Mesothelial cell of epicardium (in vitro differentiated cells): ENCODE measurements around the gene TEX51. TPM values are rescaled to one million over a fixed set of nuclear protein-coding genes. Genes with fewer than 3 reads are reported as not detected.

ENCODE experiments used
- DNase-seq, 2 experiments: peaks; one replicate each; pipeline ENCODE4 v3.0.0; 2021; ENCODE audit warnings: low spot score in 2 of 2; ENCODE audit not compliant: unreplicated experiment in 2 of 2
- H3K27ac Mint-ChIP-seq: 2 replicates; pipeline ENCODE4 v1.8.0; 2021; ENCODE audit warnings: mixed read lengths
- H3K27me3 Mint-ChIP-seq: 2 replicates; pipeline ENCODE4 v1.8.0; 2021; ENCODE audit warnings: low read depth, mixed read lengths
- H3K36me3 Mint-ChIP-seq: 2 replicates; pipeline ENCODE4 v1.8.0; 2021; ENCODE audit warnings: mixed read lengths
- H3K4me1 Mint-ChIP-seq: 2 replicates; pipeline ENCODE4 v1.8.0; 2021; ENCODE audit warnings: mixed read lengths
- H3K4me3 Mint-ChIP-seq: 2 replicates; pipeline ENCODE4 v1.8.0; 2021; ENCODE audit warnings: mild to moderate bottlenecking, moderate library complexity, mixed read lengths
- H3K9me3 Mint-ChIP-seq: 2 replicates; pipeline ENCODE4 v1.8.0; 2021; ENCODE audit warnings: mixed read lengths
- CTCF ChIP-seq: fragments of 200-600 bp; sonication (generic); IDR thresholded peaks from one replicate; pipeline ENCODE4 v1.5.0; 2021; ENCODE audit warnings: antibody characterized with exemption; ENCODE audit not compliant: unreplicated experiment
- total RNA-seq: library from RNA; stranded (reverse); gene quantifications from 3 replicates; pipeline ENCODE4 v1.2.1, GENCODE V29; 2021

Gene TEX51
- total RNA-seq, 1 donor from 2014 or later, result not detected

- peaks cover 4% of the 10 kb centered on the region for H3K4me1 Mint-ChIP-seq
- peaks cover 24% of the 10 kb centered on the region for H3K9me3 Mint-ChIP-seq
- no peak overlapping the region for H3K4me3 Mint-ChIP-seq
- no peak overlapping the region for H3K27ac Mint-ChIP-seq
- DNase-seq, result no peak
- peaks cover 29% of the 10 kb centered on the region for H3K27me3 Mint-ChIP-seq
- no peak for TF ChIP-seq CTCF
- H3K36me3 Mint-ChIP-seq, result no peaks in the 10 kb centered on the region
Measured at GRCh38 chr2:126932529-126932928, 33.8 kb downstream of the TEX51 start.

- Mint-ChIP-seq H3K4me3 (no peak overlapping the region), H3K36me3 (no peaks in the 10 kb centered on the region), H3K9me3 (peaks cover 19% of the 10 kb centered on the region), H3K4me1 (peaks cover 4% of the 10 kb centered on the region), H3K27ac (no peak overlapping the region), H3K27me3 (peaks cover 29% of the 10 kb centered on the region)
- no peak for DNase-seq
- TF ChIP-seq CTCF, result no peak
Measured at GRCh38 chr2:126932966-126933710, 34.4 kb downstream of the TEX51 start.

DNA sequence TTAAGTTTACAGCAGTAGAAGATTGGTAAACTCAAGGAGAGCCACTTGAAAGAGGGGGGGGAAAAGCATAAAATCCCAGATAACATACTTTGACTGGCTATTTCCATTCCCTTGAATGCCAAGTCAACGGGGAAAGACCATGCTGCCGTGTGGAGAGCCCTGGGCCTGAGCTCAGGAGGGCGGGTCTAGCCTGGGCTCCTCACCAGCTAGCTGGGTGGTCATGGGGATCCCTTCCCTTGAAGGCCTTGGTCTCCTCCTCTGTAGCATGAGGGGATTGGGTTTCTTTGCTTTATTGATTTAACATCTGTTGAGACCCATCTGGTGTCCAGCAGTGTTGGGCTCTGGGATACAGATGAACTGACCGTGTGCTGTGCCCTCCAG is 35.0 kb downstream of the TEX51 start:
- no peak for TF ChIP-seq CTCF

DNA sequence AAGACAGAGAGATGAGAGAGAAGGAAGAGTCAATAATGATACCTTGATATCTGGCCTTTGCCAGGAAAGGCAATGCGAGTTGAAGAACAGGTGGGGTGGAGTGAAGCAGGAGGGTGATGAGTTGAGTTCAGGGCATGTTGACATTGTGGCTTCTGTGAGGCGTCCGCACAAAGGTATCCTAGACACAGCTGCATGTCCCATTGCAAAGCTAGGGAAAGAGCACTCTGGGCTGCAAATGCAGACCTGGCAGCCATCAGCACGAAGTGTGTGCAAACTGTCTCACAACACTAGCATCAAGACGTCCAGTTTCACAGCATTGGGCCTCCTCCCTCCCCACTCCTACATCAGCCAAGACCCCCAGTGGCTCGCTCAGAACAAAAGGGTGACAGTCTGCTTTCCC is 36.1 kb downstream of the TEX51 start:
- DNase-seq, result no peak
- no peak for TF ChIP-seq CTCF
- Mint-ChIP-seq H3K27ac (no peak overlapping the region), H3K9me3 (peaks cover 9% of the 10 kb centered on the region), H3K4me3 (no peak overlapping the region), H3K36me3 (no peaks in the 10 kb centered on the region), H3K4me1 (peaks cover 4% of the 10 kb centered on the region), H3K27me3 (peaks cover 36% of the 10 kb centered on the region)

More for the DNA sequence above, 35.0 kb downstream of the TEX51 start:
- Mint-ChIP-seq H3K27me3 (peaks cover 33% of the 10 kb centered on the region), H3K27ac (no peak overlapping the region), H3K4me1 (peaks cover 4% of the 10 kb centered on the region), H3K4me3 (no peak overlapping the region), H3K9me3 (peaks cover 19% of the 10 kb centered on the region), H3K36me3 (no peaks in the 10 kb centered on the region)
- DNase-seq, result no peak

DNA sequence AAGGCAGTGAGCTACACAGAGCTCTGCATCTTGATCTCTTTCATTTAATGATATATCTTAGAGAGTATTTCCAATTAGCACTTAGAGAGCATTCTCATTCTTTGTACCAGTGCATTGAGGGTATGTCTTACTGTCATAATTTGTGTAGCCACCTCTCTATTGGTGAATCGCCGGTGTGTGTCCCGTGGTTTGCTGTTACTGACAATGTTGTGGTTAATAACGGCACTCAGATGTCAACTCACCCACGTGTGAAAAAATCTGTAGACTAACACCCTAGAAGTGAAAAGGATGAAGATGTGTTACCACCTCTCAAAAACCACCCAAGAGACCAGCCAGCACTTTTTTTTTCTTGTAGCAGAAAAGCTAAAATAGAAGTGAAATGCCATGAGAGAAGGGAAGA is 37.1 kb downstream of the TEX51 start:
- peaks cover 4% of the 10 kb centered on the region for H3K4me1 Mint-ChIP-seq
- H3K27me3 Mint-ChIP-seq, result peaks cover 38% of the 10 kb centered on the region
- H3K27ac Mint-ChIP-seq, result no peak overlapping the region
- no peak for TF ChIP-seq CTCF
- no peak for DNase-seq
- no peaks in the 10 kb centered on the region for H3K9me3 Mint-ChIP-seq
- no peaks in the 10 kb centered on the region for H3K36me3 Mint-ChIP-seq
- no peak overlapping the region for H3K4me3 Mint-ChIP-seq

GRCh38 chr2:126936219-126936723 is 37.6 kb downstream of the TEX51 start:
- Mint-ChIP-seq H3K4me3 (no peak overlapping the region), H3K27ac (no peak overlapping the region), H3K4me1 (peaks cover 4% of the 10 kb centered on the region), H3K9me3 (no peaks in the 10 kb centered on the region), H3K27me3 (peaks cover 41% of the 10 kb centered on the region), H3K36me3 (no peaks in the 10 kb centered on the region)
- DNase-seq, result no peak
- TF ChIP-seq CTCF, result no peak
